HG03196 (cell line): ENCODE measurements around the gene NEUROG1.

ENCODE experiments used
- ATAC-seq: cut with Tn5 transposase; IDR thresholded peaks from one replicate; pipeline ENCODE4 v1.9.1; 2021; ENCODE audit not compliant: unreplicated experiment

NEUROG1 gene, protein sequence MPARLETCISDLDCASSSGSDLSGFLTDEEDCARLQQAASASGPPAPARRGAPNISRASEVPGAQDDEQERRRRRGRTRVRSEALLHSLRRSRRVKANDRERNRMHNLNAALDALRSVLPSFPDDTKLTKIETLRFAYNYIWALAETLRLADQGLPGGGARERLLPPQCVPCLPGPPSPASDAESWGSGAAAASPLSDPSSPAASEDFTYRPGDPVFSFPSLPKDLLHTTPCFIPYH

GRCh38 chr5:135535820-135536801 lies at the start of gene NEUROG1:
TSS of gene NEUROG1 (minus strand) at chr5:135535964. CDS start at chr5:135535690, 274 bp downstream.
- ATAC-seq: no peak

GRCh38 chr5:135584918-135585317 lies 49.2 kb upstream of the NEUROG1 start:
- no peak for ATAC-seq

DNA sequence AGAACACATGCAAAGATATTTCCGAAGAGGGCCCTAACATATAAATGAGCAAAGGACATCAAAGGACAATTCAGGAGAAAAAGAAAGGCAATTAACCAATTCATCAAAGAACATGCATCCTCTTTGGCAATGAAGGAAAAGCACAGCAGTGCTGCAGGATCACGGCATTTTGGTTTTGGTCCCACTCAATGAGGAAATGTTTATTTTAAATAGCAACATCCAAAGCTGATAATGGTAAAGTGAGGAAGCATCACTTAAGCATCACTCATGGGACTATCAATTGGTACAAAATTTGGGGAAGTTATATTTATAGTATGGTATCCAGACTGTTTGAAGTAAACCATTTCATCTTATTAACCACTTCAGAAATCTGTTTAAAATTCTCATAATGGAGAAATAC lies 48.5 kb upstream of the NEUROG1 start:
- no peak for ATAC-seq

GRCh38 chr5:135582099-135582781 lies 46.5 kb upstream of the NEUROG1 start:
- ATAC-seq: no peak

DNA sequence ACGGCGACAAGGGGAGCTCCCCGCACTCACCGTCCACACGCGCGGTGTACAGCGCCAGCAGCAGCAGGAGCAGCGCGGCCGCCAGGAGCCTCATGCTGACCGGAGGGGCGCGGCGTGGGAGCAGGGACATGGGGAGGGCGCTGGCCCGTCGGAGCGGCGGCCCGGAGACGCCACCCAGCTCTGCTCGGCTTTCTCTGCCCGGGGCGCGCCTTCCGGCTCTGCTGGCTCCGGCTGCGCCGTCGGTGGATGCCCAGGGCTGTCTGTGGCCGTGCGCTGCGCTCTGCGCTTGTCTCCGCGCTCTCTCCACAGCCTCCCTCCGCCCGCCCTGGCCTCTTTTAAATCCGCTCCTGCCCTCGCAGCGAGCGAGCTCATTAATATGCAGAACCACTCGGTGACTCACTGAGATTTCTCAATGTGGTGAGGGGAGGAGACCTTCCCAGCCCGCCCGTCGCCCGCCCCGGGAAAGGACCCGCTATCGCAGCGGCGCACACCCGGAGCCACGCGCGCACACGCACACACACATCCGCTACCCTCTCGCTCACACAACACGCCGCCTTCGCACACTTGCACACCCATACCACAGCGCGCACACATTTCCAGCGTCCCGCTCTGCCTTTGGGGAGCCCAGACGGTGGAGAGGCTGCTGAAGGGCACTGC lies 43.0 kb upstream of the NEUROG1 start, which contains the start of gene CXCL14:
CXCL14 (minus strand) TSS at position 307 of the 657 bp plus-strand sequence; CDS start at position 94, 213 bp downstream.
- ATAC-seq: no peak

DNA sequence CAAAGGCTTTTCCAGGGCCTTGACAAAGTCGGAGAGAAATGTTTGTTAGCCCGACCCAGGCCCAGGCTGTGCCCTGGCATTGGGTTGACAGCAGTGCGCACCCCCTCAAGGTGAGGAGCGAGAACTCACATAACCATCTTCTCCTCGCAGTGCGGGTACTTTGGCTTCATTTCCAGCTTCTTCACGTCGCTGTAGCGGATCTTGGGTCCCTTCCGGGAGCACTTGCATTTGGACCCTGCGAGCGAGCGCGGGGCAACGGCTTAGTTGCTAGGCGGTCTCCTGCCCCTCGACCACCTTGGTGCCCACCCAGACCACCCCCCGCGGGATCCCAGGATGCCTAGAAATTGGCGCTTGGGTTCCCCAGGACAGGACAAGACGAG lies 42.5 kb upstream of the NEUROG1 start:
- ATAC-seq: no peak

DNA sequence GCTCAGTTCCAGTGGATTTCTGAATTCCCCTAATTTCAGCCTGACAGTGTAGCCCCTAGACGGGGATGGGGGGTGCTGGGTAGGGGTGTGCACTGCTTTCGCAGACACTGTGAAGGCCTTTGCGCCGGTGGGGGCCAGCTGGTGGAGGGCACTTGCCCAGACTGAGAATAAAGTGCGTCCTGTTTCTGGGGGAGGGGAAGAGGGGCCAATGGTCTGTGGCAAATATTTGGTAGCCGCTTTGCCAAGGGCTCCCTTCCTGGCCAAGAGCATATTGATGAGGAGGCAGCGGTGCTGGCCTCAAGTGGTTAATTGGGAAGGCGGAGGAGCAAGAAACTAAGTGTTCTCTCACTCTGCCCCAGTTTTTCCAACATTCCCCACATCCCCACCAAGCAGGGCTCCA lies 41.7 kb upstream of the NEUROG1 start:
- ATAC-seq: no peak

DNA sequence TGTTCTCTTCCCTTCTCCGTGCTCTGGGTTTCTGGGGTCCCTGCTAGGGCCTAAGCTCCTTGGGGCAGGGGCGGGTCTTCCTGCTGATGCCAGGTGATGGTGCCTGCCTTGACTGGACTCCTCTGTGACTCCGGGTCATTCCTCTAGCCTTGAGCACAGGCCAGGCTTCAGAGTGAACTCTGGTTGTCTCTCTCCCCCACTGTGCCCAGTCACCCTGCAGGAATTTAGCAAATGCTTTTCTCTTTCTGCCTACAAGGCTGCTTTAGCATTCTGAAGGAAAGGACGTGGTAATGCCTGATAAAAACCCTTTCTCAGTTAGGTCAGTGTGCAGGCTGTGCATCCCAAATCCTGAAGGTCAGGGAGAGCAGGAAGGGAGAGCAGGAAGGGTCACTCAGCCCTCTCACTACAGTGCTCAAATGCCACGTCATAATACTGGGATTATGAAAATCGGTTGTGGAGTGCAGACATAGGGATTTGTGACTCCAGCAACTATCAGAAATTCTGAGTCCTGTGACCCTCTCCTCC lies 40.4 kb upstream of the NEUROG1 start:
- no peak for ATAC-seq

DNA sequence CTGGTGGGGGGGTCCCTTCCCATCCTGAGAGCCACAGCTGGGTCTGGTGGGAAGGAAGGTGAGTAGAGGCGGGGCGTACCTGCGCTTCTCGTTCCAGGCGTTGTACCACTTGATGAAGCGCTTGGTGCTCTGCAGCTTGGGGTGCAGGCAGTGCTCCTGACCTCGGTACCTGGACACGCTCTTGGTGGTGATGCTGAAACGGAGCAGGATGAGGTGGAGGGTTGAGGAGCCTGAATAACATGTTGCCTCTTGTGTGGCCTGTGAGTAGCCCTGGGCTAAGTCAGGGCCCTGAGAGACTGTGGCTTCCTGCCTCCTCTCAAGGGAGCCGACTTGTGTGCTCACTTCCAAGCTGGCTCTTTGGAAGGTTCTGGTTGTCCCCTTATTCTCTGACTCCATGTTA lies 38.7 kb upstream of the NEUROG1 start:
- no peak for ATAC-seq

- no peak for ATAC-seq
Measured at GRCh38 chr5:135571902-135572301, 36.1 kb upstream of the NEUROG1 start.

GRCh38 chr5:135571066-135571609 lies 35.4 kb upstream of the NEUROG1 start:
- no peak for ATAC-seq

DNA sequence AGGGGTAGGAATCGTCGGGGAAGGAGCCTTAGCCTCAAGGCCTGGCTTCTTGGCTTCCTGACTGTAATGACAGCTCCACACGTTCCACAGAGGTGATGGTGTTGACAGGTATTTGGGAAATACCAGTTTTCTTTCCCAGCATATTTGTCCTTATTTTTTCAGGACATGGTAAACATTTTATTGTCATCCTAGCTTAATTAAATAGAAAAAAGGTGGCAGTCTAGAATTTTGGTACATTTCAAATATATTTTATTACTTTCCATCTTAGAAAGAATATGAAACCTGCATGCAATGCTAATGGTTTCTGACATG lies 34.6 kb upstream of the NEUROG1 start:
- no peak for ATAC-seq

GRCh38 chr5:135569755-135570452 lies 34.1 kb upstream of the NEUROG1 start:
- ATAC-seq: no peak

DNA sequence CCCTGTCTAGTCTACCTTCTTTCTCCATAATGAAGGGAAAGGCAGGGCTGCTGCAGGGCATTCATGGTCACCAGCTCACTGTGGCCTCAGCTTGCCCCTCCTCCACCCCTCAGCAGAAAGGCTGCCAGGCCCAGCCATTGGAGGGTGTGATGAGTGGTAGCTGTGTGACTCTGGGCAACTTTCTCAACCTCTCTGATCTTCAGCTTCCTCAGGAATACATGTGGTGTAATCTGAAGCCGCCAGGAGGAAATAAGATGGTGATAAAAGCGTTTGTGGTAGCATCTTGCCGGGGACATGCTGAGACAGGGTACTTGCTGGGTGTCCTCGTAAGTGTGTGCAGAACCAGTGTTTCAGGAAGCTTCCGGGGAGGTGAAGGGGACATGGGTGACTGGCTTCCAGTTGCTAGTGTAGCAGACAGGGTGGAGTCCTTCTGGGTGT lies 33.2 kb upstream of the NEUROG1 start:
- ATAC-seq: no peak

GRCh38 chr5:135568246-135568645 lies 32.5 kb upstream of the NEUROG1 start:
- ATAC-seq: no peak

DNA sequence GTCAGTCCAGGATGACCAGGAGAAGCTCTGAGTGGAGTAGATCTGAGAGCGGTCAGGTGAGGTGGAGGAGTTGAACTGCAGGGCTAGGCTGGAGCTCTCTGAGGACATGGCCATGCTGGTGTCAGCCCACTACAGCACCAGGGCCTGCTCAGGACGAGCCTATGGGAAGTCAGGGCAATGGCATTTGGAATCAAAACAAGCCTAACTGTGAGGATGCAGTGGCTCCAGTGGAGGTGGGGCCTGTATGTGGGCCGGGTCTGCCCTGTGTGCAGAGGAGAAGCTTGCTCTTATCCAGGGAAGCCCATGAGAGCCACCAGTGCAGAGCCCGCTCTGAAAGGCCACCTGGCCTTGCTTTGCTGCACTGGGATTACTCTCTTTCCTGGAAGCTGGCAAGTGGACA lies 31.9 kb upstream of the NEUROG1 start:
- no peak for ATAC-seq

GRCh38 chr5:135566422-135567400 lies 30.9 kb upstream of the NEUROG1 start:
- no peak for ATAC-seq

DNA sequence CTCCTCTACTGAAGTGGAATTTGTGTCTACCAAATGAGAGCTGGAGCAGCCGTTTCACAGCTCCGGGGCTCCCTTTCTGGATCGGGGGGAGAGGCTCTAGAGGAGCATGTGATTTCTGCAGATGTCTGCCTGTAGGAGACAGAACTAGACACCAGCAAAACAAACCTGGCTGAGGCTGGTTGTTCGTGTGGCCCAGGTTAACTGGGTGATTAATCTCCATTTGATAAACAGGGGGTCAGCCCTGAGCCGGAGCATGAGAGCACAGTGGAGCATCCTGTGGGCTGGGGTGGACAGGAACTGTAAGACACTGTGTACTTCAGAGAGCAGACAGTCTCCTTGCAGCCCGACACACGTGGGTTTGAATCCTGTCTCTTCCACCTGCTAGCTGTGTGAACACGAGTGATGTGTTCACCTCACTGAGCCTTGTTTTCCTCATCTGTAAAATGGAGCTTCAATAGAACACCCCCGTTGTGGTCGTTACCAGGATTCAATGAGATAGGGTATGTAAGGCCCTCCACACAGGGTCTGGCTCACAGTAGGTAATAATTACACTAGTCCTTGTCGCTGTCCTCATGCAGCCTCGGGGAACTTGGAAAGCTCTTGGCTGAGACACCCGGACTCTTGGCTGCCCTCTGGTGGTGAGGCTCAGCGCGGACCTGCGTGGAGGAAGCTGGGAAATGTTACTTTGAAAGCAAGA lies 30.1 kb upstream of the NEUROG1 start:
- no peak for ATAC-seq
